GM23338 (cell line): ENCODE results near the gene PIK3R5. TPM values are rescaled to one million over a fixed set of nuclear protein-coding genes. Genes with fewer than 3 reads are reported as not detected.

ENCODE experiments used
- ATAC-seq: fragments of 200-7000 bp; cut with Tn5 transposase; 3 replicates; pipeline ENCODE4 v1.9.1; 2020
- DNase-seq: peaks from one replicate; pipeline ENCODE4 v3.0.0-alpha.2; 2015; ENCODE audit warnings: low spot score
- H2AFZ ChIP-seq: fragments of 200-600 bp; sonication (generic); 2 replicates; pipeline ENCODE4 v1.8.0; 2016; ENCODE audit warnings: antibody characterized with exemption, mild to moderate bottlenecking, moderate library complexity
- H3F3A ChIP-seq: fragments of 200-600 bp; sonication (generic); replicated peaks from 2 replicates; pipeline ENCODE4 v1.8.0; 2017; ENCODE audit warnings: antibody characterized with exemption, mixed run types, low read depth
- H3K27ac ChIP-seq: fragments of 200-600 bp; sonication (generic); 2 replicates; pipeline ENCODE4 v1.6.1; 2016; ENCODE audit warnings: low read depth
- H3K27me3 ChIP-seq: fragments of 200-600 bp; sonication (generic); 2 replicates; pipeline ENCODE4 v1.8.0; 2016; ENCODE audit warnings: mild to moderate bottlenecking, mixed run types, moderate library complexity; ENCODE audit not compliant: insufficient read depth
- H3K36me3 ChIP-seq: fragments of 200-600 bp; sonication (generic); 2 replicates; pipeline ENCODE4 v1.8.0; 2016; ENCODE audit warnings: mild to moderate bottlenecking; ENCODE audit not compliant: insufficient read depth
- H3K4me1 ChIP-seq: fragments of 200-600 bp; sonication (generic); 2 replicates; pipeline ENCODE4 v1.8.0; 2016; ENCODE audit warnings: mild to moderate bottlenecking, moderate library complexity; ENCODE audit not compliant: insufficient read depth
- H3K4me2 ChIP-seq: fragments of 200-600 bp; sonication (generic); 2 replicates; pipeline ENCODE4 v1.7.1; 2017; ENCODE audit warnings: mixed run types
- H3K4me3 ChIP-seq: fragments of 200-600 bp; sonication (generic); 2 replicates; pipeline ENCODE4 v1.6.1; 2016; ENCODE audit warnings: mixed run types
- H3K79me2 ChIP-seq: fragments of 200-600 bp; sonication (generic); replicated peaks from 2 replicates; pipeline ENCODE4 v1.8.0; 2017; ENCODE audit warnings: mild to moderate bottlenecking; ENCODE audit not compliant: insufficient read depth
- H3K9me2 ChIP-seq: fragments of 200-600 bp; sonication (generic); 2 replicates; pipeline ENCODE4 v1.8.0; 2017; ENCODE audit not compliant: insufficient read depth
- H4K20me1 ChIP-seq: fragments of 200-600 bp; sonication (generic); replicated peaks from 2 replicates; pipeline ENCODE4 v1.8.0; 2017; ENCODE audit warnings: mild to moderate bottlenecking; ENCODE audit not compliant: insufficient read depth
- H3K27ac Mint-ChIP-seq: 2 replicates; pipeline ENCODE4 v1.8.0; 2020; ENCODE audit warnings: inconsistent platforms, mild to moderate bottlenecking, moderate library complexity, mixed read lengths
- H3K27me3 Mint-ChIP-seq: 3 replicates; pipeline ENCODE4 v1.8.0; 2022; ENCODE audit warnings: low read depth, mild to moderate bottlenecking, moderate library complexity, mixed read lengths, inconsistent platforms; ENCODE audit not compliant: insufficient read depth, poor library complexity
- H3K36me3 Mint-ChIP-seq: 3 replicates; pipeline ENCODE4 v1.8.0; 2021; ENCODE audit warnings: low read depth, mild to moderate bottlenecking, inconsistent platforms, moderate library complexity, mixed read lengths
- H3K4me1 Mint-ChIP-seq: 3 replicates; pipeline ENCODE4 v1.8.0; 2020; ENCODE audit warnings: mild to moderate bottlenecking, inconsistent platforms, mixed read lengths
- H3K4me3 Mint-ChIP-seq: 3 replicates; pipeline ENCODE4 v1.8.0; 2021; ENCODE audit warnings: moderate library complexity, mild to moderate bottlenecking, inconsistent platforms, mixed read lengths
- H3K9me3 Mint-ChIP-seq: 3 replicates; pipeline ENCODE4 v1.8.0; 2020; ENCODE audit warnings: moderate library complexity, mild to moderate bottlenecking, inconsistent platforms, mixed read lengths
- CREB1 ChIP-seq: fragments of 250-450 bp; sonication (Bioruptor Pico); IDR thresholded peaks from 2 replicates; pipeline ENCODE4 v1.5.0; 2020; ENCODE audit warnings: low read depth, mild to moderate bottlenecking, moderate library complexity
- EZH2 ChIP-seq: fragments of 200-600 bp; sonication (generic); IDR thresholded peaks from one replicate; pipeline ENCODE4 v1.8.0; 2017; ENCODE audit warnings: antibody characterized with exemption, mild to moderate bottlenecking, low read depth; ENCODE audit not compliant: unreplicated experiment
- EZH2phosphoT487 ChIP-seq: fragments of 200-600 bp; sonication (generic); IDR thresholded peaks from one replicate; pipeline ENCODE4 v1.8.1; 2018; ENCODE audit warnings: antibody characterized with exemption; ENCODE audit not compliant: unreplicated experiment
- JUNB ChIP-seq: IDR thresholded peaks from one replicate; pipeline ENCODE4 v1.6.1; 2016; ENCODE audit warnings: antibody characterized with exemption; ENCODE audit not compliant: unreplicated experiment
- ZNF331 ChIP-seq: fragments of 250-450 bp; sonication (Bioruptor Pico); IDR thresholded peaks from 2 replicates; pipeline ENCODE4 v1.5.0; 2020; ENCODE audit warnings: low read depth, mild to moderate bottlenecking, moderate library complexity
- polyA plus RNA-seq: library from polyadenylated mRNA; unstranded; fragments of >200 nt; fragmentation: Nextera tagmentation; extraction: Ambion mirVana; gene quantifications from 2 replicates; pipeline ENCODE4 v1.2.1, GENCODE V29; 2016
- total RNA-seq: library from RNA; depleted of rRNA; stranded (reverse); fragments of >200 nt; shearing (Covaris generic); gene quantifications from 2 replicates; pipeline ENCODE4 v1.2.3, GENCODE V29; 2014
- TF ChIP-seq, protein P1 (sequence below): IDR thresholded peaks from 2 replicates; pipeline ENCODE4 v1.6.1; 2016; ENCODE audit warnings: antibody characterized with exemption
- TF ChIP-seq, protein P2 (sequence below): IDR thresholded peaks from one replicate; pipeline ENCODE4 v1.6.1; 2018; ENCODE audit warnings: antibody characterized with exemption; ENCODE audit not compliant: unreplicated experiment

The PIK3R5 gene
- total and polyA plus RNA-seq, 2 experiments from 2014 or later, result 1.7 to 9.4 TPM

DNA sequence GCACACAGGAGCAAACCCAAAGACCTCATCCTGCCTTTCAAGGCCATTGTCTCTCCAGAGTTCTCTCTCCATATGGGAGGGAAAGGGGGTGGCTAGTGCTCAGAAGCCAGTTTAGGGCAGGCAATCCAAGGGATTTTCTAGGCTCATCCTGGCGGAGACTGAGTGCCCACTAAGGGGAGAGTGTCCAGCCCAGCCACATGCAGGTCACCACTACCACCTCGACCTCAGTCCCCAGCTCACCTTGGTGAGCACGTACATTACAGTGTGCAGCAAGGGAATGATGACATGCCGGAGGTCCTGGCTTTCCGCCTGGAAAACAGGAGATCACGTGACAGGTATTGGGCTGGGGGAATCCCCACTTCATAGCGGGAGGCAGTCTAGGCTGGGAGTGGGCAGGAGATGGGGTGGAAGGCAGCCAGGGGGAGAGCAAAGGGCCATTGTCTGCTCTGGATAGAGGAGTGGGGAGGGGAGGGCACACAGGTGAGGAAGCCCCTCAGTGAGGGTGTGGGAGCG, 127.9 kb downstream of the PIK3R5 start:
- H3K4me3 Mint-ChIP-seq, result no peak overlapping the region
- no peaks in the 10 kb centered on the region for H3K36me3 ChIP-seq
- ATAC-seq (peak; percentile 70), DNase-seq (no peak)
- peaks cover 13% of the 10 kb centered on the region for H3K4me1 Mint-ChIP-seq
- TF ChIP-seq EZH2, result no peak
- TF ChIP-seq, protein P1, sequence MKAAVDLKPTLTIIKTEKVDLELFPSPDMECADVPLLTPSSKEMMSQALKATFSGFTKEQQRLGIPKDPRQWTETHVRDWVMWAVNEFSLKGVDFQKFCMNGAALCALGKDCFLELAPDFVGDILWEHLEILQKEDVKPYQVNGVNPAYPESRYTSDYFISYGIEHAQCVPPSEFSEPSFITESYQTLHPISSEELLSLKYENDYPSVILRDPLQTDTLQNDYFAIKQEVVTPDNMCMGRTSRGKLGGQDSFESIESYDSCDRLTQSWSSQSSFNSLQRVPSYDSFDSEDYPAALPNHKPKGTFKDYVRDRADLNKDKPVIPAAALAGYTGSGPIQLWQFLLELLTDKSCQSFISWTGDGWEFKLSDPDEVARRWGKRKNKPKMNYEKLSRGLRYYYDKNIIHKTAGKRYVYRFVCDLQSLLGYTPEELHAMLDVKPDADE, result no peak
- no peak for TF ChIP-seq ZNF331 (CRISPR knock-in tag)
- no peak for TF ChIP-seq CREB1 (CRISPR knock-in tag)
- no peak for TF ChIP-seq EZH2phosphoT487
- H3K4me2 ChIP-seq, result no peak overlapping the region
- no peaks in the 10 kb centered on the region for H3K36me3 Mint-ChIP-seq
- H3K9me3 Mint-ChIP-seq, result peaks cover 3% of the 10 kb centered on the region; the same call in 1 of the 3 replicates
- peak overlapping the region; percentile 74; the same call in 1 of the 2 replicates for H2AFZ ChIP-seq
- H4K20me1 ChIP-seq, result no peaks in the 10 kb centered on the region
- no peaks in the 10 kb centered on the region for H3K9me2 ChIP-seq
- H3K4me1 ChIP-seq, result no peaks in the 10 kb centered on the region; the same call in 1 of the 2 replicates
- peaks cover 7% of the 10 kb centered on the region for H3K27me3 Mint-ChIP-seq
- no peaks in the 10 kb centered on the region for H3K79me2 ChIP-seq
- H3K27me3 ChIP-seq, result no peaks in the 10 kb centered on the region
- H3F3A ChIP-seq, result no peaks in the 10 kb centered on the region
- no peak overlapping the region for H3K27ac ChIP-seq
- H3K4me3 ChIP-seq, result no peak overlapping the region
- no peak overlapping the region for H3K27ac Mint-ChIP-seq

DNA sequence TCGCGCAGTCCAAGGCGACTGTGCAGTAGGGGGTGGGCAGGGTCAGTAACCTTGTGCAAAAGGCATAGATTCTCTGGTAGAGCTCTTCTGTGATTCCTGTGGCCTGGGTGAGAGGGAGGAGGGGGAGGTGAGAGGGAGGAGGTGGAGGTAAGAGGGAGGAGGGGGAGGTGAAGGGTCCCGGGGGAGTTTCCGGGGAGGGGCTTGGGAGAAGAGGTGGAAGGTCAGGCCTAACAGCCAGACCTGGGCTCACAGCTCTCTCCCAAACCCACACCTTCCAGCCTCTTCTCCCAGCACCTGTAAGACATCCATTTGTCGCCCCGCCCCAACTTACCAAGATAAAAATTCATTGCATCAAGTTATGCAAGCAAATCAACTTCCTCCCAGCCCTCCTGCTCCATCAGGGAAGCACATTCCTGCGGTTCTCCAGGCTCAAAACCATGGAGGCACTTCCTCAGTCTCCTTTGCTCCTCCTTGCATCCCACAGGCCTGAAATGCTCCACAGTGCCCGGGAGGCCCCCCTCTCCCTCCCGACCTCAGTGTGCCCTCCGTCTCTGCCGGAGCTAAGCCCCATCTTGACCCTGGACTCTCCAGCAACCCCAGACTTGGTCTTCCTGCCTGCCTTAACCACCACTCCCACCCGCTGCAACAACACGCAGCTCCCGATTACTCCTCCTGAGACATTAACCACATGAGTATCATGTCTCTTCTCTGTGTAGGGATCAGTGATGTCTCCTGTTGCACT, 128.5 kb downstream of the PIK3R5 start:
- ATAC-seq (no peak), DNase-seq (no peak)
- Histone ChIP-seq H3K4me1 (no peaks in the 10 kb centered on the region; the same call in 1 of the 2 replicates), H3K27ac (no peak overlapping the region), H3K4me3 (no peak overlapping the region), H3K4me2 (no peak overlapping the region), H2AFZ (peak overlapping the region; percentile 74; the same call in 1 of the 2 replicates), H4K20me1 (no peaks in the 10 kb centered on the region), H3K79me2 (no peaks in the 10 kb centered on the region), H3K36me3 (no peaks in the 10 kb centered on the region), H3K27me3 (no peaks in the 10 kb centered on the region), H3F3A (no peaks in the 10 kb centered on the region), H3K9me2 (no peaks in the 10 kb centered on the region)
- H3K4me3 Mint-ChIP-seq, result no peak overlapping the region
- peaks cover 13% of the 10 kb centered on the region for H3K4me1 Mint-ChIP-seq
- H3K27me3 Mint-ChIP-seq, result peaks cover 7% of the 10 kb centered on the region
- H3K9me3 Mint-ChIP-seq, result peaks cover 3% of the 10 kb centered on the region; the same call in 1 of the 3 replicates
- no peaks in the 10 kb centered on the region for H3K36me3 Mint-ChIP-seq
- no peak overlapping the region for H3K27ac Mint-ChIP-seq
- TF ChIP-seq, protein P2, sequence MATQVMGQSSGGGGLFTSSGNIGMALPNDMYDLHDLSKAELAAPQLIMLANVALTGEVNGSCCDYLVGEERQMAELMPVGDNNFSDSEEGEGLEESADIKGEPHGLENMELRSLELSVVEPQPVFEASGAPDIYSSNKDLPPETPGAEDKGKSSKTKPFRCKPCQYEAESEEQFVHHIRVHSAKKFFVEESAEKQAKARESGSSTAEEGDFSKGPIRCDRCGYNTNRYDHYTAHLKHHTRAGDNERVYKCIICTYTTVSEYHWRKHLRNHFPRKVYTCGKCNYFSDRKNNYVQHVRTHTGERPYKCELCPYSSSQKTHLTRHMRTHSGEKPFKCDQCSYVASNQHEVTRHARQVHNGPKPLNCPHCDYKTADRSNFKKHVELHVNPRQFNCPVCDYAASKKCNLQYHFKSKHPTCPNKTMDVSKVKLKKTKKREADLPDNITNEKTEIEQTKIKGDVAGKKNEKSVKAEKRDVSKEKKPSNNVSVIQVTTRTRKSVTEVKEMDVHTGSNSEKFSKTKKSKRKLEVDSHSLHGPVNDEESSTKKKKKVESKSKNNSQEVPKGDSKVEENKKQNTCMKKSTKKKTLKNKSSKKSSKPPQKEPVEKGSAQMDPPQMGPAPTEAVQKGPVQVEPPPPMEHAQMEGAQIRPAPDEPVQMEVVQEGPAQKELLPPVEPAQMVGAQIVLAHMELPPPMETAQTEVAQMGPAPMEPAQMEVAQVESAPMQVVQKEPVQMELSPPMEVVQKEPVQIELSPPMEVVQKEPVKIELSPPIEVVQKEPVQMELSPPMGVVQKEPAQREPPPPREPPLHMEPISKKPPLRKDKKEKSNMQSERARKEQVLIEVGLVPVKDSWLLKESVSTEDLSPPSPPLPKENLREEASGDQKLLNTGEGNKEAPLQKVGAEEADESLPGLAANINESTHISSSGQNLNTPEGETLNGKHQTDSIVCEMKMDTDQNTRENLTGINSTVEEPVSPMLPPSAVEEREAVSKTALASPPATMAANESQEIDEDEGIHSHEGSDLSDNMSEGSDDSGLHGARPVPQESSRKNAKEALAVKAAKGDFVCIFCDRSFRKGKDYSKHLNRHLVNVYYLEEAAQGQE, result no peak
- TF ChIP-seq EZH2phosphoT487 (no peak), JUNB (no peak), CREB1 (CRISPR knock-in tag) (no peak)
- TF ChIP-seq, protein P1, result no peak
